BLaER1 treated with 17β-estradiol and CSF1 and Interleukin-3, amounts not matched to agents 10 nM and 100 nM (cell line): Measurements from ENCODE around the gene DAB1.

ENCODE experiments used
- H3K27ac ChIP-seq, 11 experiments: shearing (Covaris generic); formaldehyde crosslinking; 2 replicates each; pipeline ENCODE4 v1.8.1; 2022
- H3K27me3 ChIP-seq, 11 experiments: shearing (Covaris generic); formaldehyde crosslinking; 2 replicates each; pipeline ENCODE4 v1.8.1; 2022
- H3K36me3 ChIP-seq, 11 experiments: shearing (Covaris generic); formaldehyde crosslinking; 2 replicates each; pipeline ENCODE4 v1.8.1; 2022
- H3K4me1 ChIP-seq, 10 experiments: shearing (Covaris generic); formaldehyde crosslinking; 2 replicates each; pipeline ENCODE4 v1.8.1; 2022
- H3K4me2 ChIP-seq, 11 experiments: shearing (Covaris generic); formaldehyde crosslinking; 2 replicates each; pipeline ENCODE4 v1.8.1; 2022
- H3K4me3 ChIP-seq, 10 experiments: shearing (Covaris generic); formaldehyde crosslinking; 2 replicates each; pipeline ENCODE4 v1.8.1; 2022
- H3K9ac ChIP-seq, 11 experiments: shearing (Covaris generic); formaldehyde crosslinking; 2 replicates each; pipeline ENCODE4 v1.8.1; 2022
- H3K9me3 ChIP-seq, 11 experiments: shearing (Covaris generic); formaldehyde crosslinking; replicated peaks in 1 of 11; 2 replicates each; pipeline ENCODE4 v1.8.1; 2022
- H4K20me1 ChIP-seq, 11 experiments: shearing (Covaris generic); formaldehyde crosslinking; 2 replicates each; pipeline ENCODE4 v1.8.1; 2022
- Cebpa-rat ChIP-seq, 11 experiments: shearing (Covaris generic); IDR thresholded peaks; 2 replicates each; pipeline ENCODE4 v1.8.1; 2022

The DAB1 gene

GRCh38 chr1:56967900-56968832, 455.7 kb downstream of the DAB1 start:
- Histone ChIP-seq H4K20me1 (no peaks in the 10 kb centered on the region), H3K4me1 (no peaks in the 10 kb centered on the region), H3K9me3 (peaks cover 0 to 10% (median 4%) of the 10 kb centered on the region in 11 experiments; a peak in 4 of 22 replicates), H3K4me2 (no peak overlapping the region), H3K9ac (no peak overlapping the region), H3K36me3 (no peaks in the 10 kb centered on the region), H3K27me3 (no peaks in the 10 kb centered on the region), H3K4me3 (no peak overlapping the region), H3K27ac (no peak overlapping the region)
- no peak for TF ChIP-seq Cebpa-rat (IDR thresholded peaks at IDR 0.05)

DNA sequence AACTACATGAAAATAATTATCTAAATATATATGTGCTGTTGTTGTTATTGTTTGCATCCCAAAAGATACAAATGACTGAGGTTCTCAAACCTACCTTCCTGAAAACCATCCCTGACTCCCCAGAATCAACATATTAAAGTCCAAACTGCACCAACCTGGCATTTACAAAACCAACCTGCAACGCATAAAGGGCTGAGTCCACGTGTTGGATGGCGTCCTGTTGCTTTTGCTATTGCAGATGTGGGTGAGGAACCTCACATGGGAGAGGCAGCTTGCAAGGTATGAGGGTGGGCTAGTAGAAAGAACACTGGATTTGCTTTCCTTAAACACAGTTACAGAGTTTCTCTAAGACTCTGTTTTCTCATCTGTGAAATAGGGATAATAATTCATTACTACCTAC, 456.5 kb downstream of the DAB1 start:
- no peak overlapping the region for H3K9ac ChIP-seq
- peaks cover 0 to 10% (median 4%) of the 10 kb centered on the region in 11 experiments; a peak in 4 of 22 replicates for H3K9me3 ChIP-seq
- no peaks in the 10 kb centered on the region for H3K4me1 ChIP-seq
- TF ChIP-seq Cebpa-rat (IDR thresholded peaks at IDR 0.05) = no peak
- H4K20me1 ChIP-seq = no peaks in the 10 kb centered on the region
- H3K36me3 ChIP-seq = no peaks in the 10 kb centered on the region
- no peak overlapping the region for H3K4me3 ChIP-seq
- H3K4me2 ChIP-seq = no peak overlapping the region
- no peaks in the 10 kb centered on the region for H3K27me3 ChIP-seq
- no peak overlapping the region for H3K27ac ChIP-seq

DNA sequence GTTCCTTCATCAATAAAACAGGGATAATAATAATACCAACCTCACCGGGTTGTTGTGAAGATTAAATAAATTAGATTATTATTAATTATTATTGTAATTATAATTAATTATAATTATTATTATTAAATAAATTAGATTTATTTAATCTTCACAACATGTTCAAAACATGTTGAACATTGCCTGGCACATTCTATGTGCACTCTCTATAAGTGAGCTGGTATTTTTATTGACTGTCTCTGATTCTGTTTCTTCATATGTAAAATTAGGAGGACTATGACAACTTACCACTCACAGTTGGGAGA, 457.2 kb downstream of the DAB1 start:
- H3K9ac ChIP-seq = no peak overlapping the region
- H3K9me3 ChIP-seq = peaks cover 0 to 10% (median 4%) of the 10 kb centered on the region in 11 experiments; a peak in 4 of 22 replicates
- H3K4me2 ChIP-seq = no peak overlapping the region
- H3K4me1 ChIP-seq = no peaks in the 10 kb centered on the region
- no peak overlapping the region for H3K27ac ChIP-seq
- no peaks in the 10 kb centered on the region for H3K36me3 ChIP-seq
- TF ChIP-seq Cebpa-rat (IDR thresholded peaks at IDR 0.05) = no peak
- H3K27me3 ChIP-seq = no peaks in the 10 kb centered on the region
- no peaks in the 10 kb centered on the region for H4K20me1 ChIP-seq
- no peak overlapping the region for H3K4me3 ChIP-seq

DNA sequence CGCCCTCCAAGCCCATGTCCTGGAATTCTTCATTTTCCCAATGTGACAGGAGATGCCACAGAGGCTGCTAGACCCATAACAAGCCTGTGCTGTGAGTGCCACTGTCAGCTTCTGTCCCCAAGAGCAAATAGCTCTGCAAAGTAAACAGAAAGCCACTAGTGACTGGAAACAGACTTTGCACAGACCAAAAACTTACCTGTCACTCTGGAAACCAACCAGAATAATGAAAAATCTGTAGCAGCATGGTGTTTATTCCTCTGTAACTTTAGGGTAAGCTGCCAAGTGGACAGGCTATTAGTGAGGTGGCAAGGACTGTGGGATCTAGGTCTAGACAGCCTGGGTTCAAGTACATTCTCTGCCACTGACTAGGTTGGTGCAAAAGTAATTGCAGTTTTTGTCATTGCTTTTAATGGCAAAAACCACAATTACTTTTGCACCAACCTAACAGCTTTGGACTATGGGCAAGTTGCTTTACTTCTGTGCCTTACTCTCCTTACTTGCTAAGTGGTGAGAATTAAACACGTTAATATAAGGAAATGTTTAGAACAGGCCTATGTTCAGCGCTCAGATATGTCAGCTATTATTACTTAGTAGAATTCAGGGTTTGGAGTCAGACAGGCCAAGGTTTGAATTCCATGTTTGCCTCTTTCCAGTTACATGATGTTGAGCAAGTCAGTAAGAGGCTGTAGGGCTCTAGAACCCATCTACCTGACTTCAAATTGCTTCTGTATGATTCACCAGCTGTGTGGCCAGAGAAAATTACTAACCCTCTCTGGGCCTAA, 457.8 kb downstream of the DAB1 start, which contains the start of gene C8B:
Gene C8B (minus strand): TSS at position 100 of the 782 bp plus-strand sequence. CDS start 67 bp downstream, at position 33.
- Histone ChIP-seq H3K4me2 (no peak within 1 kb of the TSS), H3K9ac (no peak within 1 kb of the TSS), H3K4me3 (no peak within 1 kb of the TSS), H3K4me1 (no peaks in the 10 kb centered on the region), H4K20me1 (no peaks in the 10 kb centered on the region), H3K27ac (no peak within 1 kb of the TSS), H3K27me3 (no peaks in the 10 kb centered on the region), H3K36me3 (no peaks in the 10 kb centered on the region), H3K9me3 (peaks cover 0 to 10% (median 4%) of the 10 kb centered on the region in 11 experiments; a peak in 4 of 22 replicates)
- no peak for TF ChIP-seq Cebpa-rat (IDR thresholded peaks at IDR 0.05)

GRCh38 chr1:56965191-56965590, 458.7 kb downstream of the DAB1 start:
- TF ChIP-seq Cebpa-rat (IDR thresholded peaks at IDR 0.05) = no peak
- Histone ChIP-seq H3K4me2 (no peak overlapping the region), H3K9me3 (peaks cover 0 to 10% (median 4%) of the 10 kb centered on the region in 11 experiments; a peak in 4 of 22 replicates), H4K20me1 (no peaks in the 10 kb centered on the region), H3K27ac (no peak overlapping the region), H3K9ac (no peak overlapping the region), H3K27me3 (no peaks in the 10 kb centered on the region), H3K36me3 (no peaks in the 10 kb centered on the region), H3K4me3 (no peak overlapping the region), H3K4me1 (no peaks in the 10 kb centered on the region)

- no peak overlapping the region for H3K9ac ChIP-seq
- TF ChIP-seq Cebpa-rat (IDR thresholded peaks at IDR 0.05) = no peak
- no peaks in the 10 kb centered on the region for H4K20me1 ChIP-seq
- no peaks in the 10 kb centered on the region for H3K36me3 ChIP-seq
- no peak overlapping the region for H3K27ac ChIP-seq
- no peaks in the 10 kb centered on the region for H3K4me1 ChIP-seq
- H3K27me3 ChIP-seq = no peaks in the 10 kb centered on the region
- no peak overlapping the region for H3K4me3 ChIP-seq
- H3K4me2 ChIP-seq = no peak overlapping the region
- peaks cover 0 to 10% (median 4%) of the 10 kb centered on the region in 11 experiments; a peak in 4 of 22 replicates for H3K9me3 ChIP-seq
These were observed 459.4 kb downstream of the DAB1 start for GRCh38 chr1:56964349-56965017.

GRCh38 chr1:56963667-56964066, 460.2 kb downstream of the DAB1 start:
- Histone ChIP-seq H4K20me1 (no peaks in the 10 kb centered on the region), H3K27ac (no peak overlapping the region), H3K9me3 (peaks cover 0 to 5% (median 0%) of the 10 kb centered on the region in 11 experiments; a peak in 3 of 22 replicates), H3K27me3 (no peaks in the 10 kb centered on the region), H3K4me1 (no peaks in the 10 kb centered on the region), H3K36me3 (no peaks in the 10 kb centered on the region), H3K4me3 (no peak overlapping the region), H3K9ac (no peak overlapping the region), H3K4me2 (no peak overlapping the region)
- no peak for TF ChIP-seq Cebpa-rat (IDR thresholded peaks at IDR 0.05)

- Histone ChIP-seq H3K4me3 (no peak overlapping the region), H4K20me1 (no peaks in the 10 kb centered on the region), H3K36me3 (no peaks in the 10 kb centered on the region), H3K4me1 (no peaks in the 10 kb centered on the region), H3K27ac (no peak overlapping the region), H3K9ac (no peak overlapping the region), H3K9me3 (no peaks in the 10 kb centered on the region), H3K4me2 (no peak overlapping the region), H3K27me3 (no peaks in the 10 kb centered on the region)
- TF ChIP-seq Cebpa-rat (IDR thresholded peaks at IDR 0.05) = no peak
These were observed 462.4 kb downstream of the DAB1 start for GRCh38 chr1:56961426-56961825.

DNA sequence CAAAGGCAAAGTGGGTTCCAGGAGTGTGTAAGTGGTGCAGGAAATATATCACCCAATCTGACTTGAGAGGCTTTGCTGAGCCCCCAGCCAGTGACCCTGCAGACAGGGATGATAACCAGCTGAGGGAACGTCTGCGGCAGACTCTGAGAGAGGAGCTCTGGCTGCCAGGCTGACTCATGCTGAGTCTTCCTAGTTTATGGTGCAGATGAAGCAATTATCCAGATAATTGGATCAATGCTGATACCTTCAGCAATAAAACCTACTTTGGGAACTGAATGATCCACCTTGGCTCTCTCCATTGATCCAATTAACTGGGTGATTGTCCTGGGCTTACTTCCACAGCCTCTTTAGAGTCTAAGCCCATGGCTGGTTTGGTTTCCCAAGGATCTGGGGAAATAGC, 465.3 kb downstream of the DAB1 start:
- H3K4me2 ChIP-seq = no peak overlapping the region
- no peak for TF ChIP-seq Cebpa-rat (IDR thresholded peaks at IDR 0.05)
- no peaks in the 10 kb centered on the region for H3K36me3 ChIP-seq
- no peak overlapping the region for H3K27ac ChIP-seq
- H3K4me1 ChIP-seq = no peaks in the 10 kb centered on the region
- H3K9ac ChIP-seq = no peak overlapping the region
- no peaks in the 10 kb centered on the region for H4K20me1 ChIP-seq
- H3K9me3 ChIP-seq = no peaks in the 10 kb centered on the region
- no peaks in the 10 kb centered on the region for H3K27me3 ChIP-seq
- no peak overlapping the region for H3K4me3 ChIP-seq
